T-helper 22 cell (primary cell): Measurements from ENCODE around the gene PPP2R2B.
"Not testable (repeated sequence)": the region's sequence is repeated elsewhere in the genome, so short reads cannot be mapped to it uniquely, and the experiment has no call there.

Experiments
- DNase-seq: peaks from one replicate; pipeline ENCODE4 v3.0.0-alpha.2; 2020; ENCODE audit warnings: low read depth

Gene PPP2R2B

DNA sequence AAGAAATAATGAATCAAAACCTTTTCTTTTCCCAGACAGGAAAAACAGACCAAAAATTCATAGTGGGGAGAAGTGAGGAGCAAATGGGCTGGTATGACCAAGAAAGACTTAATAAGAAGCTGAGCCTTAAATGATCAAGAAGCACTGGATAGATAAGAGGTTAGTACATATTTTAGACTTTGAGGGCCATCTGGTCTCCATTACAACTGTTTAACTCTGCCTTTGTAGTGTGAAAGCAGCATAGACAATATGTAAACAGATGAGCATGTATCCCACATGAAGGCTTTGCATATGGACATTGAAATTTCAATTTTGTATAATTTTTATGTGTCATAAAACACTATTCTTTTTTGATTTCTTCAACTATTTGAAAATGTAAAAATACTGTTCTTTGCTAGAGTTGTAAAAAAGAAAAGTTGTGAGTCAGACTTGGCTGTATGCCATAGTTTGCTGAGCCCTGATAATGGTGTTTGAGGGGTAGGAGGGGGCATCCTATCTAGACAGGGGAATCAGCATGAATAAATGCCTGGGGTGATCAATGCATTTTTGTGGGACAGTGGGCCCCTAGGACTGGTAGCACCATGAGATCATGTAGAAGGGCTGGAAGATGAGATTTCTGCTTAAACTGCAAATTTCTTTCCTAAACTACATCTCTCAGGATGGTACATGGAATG lies 270.8 kb downstream of the PPP2R2B start:
- no peak for DNase-seq

DNA sequence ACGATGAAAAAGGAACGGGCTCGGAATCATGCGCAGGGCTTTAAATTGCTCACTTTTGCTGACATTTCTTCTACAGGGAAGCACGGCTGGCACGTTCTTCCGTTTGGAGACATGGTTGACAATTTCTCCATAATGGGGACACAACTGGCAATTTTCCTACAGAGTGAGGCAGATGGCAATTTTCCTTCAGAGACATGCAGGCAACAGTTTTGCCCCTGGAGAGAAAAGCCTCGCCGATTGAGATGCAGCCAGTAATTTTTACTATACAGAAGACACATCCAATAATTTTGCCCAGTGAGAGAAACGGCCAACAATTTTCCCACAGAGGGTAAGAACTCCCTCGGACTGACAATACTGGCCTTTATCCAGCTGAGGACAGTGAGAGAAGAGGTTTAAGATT lies 271.7 kb downstream of the PPP2R2B start:
- no peak for DNase-seq

DNA sequence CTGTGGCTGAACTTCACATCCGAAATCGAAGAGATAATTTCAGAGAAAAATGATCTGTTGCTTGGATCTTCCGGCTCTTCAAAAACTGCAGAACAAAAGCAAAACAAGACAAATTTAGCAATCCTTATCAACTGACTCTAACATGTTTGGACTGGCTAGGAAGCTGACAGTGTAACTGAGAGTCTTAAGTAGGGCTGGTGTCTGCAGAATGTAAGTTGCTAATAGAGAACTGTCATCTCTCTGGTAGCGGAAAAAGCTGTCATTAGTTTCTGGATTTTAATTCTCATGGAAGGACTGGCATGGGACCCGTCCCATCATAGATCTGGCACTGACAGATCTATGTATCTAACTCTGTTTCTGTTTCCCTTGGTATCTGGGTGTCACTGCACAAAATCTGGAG lies 278.2 kb downstream of the PPP2R2B start:
- DNase-seq = no peak

DNA sequence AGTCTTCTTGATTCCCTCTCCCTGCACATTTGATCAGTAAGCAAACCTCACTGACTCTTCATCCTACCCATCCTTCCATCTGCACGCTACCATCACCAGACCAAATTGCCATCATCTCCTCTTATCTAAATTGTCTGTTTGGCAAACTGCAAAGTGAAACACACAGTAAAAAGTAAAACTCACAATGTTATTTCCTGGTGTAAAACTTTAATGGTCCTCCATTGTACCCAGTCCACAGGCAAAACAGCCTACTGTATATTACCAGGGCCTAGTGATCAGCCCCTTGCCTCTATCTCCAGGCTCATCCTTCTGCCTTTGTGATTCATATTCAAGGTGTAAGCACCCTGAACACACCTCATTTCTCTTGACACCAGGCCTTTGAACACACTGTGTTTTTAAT lies 279.3 kb downstream of the PPP2R2B start:
- no peak for DNase-seq

DNA sequence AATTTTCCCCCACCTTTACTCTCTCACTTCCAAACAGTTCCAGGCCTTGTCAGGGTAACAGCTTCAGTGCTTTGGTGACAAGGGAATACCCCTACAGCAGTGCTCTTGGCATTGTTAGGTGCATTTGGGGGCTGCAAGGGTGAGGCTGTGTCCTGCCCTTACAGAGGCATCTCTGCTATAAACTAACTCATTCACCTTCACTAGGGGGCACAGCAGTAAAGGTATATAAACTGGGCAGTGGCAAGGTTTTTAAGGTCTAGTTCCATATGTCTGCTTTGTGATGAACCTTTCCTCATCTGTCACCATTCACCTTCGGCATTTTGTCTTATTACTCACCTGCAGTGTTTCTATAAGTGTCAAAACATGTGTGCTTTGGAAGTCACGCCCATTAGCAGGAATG lies 283.5 kb downstream of the PPP2R2B start:
- no peak for DNase-seq

DNA sequence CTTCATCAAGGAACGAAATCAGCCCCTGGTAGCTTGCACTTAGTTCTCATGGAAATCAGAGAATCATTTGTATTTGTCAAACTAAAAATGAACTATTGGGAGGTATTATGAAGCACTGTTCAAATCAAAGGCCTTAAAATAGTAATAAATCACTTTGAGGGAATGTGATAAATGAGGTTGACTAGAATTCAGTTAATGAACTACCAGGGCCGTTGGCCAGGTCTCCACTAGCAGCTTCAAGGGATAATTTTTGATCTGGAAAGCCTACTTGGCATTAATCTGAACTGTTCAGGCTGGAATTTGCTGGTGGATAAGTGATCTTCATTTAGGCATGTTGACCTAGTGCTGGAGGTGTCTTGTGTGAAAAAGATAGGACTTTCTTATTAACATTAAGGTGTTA lies 286.2 kb downstream of the PPP2R2B start:
- no peak for DNase-seq

DNA sequence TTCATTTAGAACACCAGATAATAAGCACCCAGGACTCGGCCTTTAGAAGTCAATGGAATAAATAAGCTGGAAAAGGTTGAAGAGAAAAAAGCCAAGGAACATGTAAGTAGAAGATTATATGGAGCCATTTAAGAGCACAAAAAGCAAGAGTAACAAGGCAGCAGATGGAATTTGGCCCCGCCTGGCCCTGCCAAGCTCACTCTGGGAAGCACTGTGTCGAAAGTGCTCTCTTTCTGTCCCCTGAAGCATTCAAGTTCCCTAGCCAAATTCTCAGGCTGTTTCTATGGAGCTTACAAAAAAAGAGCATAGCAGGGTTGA lies 289.6 kb downstream of the PPP2R2B start:
- DNase-seq = no peak

DNA sequence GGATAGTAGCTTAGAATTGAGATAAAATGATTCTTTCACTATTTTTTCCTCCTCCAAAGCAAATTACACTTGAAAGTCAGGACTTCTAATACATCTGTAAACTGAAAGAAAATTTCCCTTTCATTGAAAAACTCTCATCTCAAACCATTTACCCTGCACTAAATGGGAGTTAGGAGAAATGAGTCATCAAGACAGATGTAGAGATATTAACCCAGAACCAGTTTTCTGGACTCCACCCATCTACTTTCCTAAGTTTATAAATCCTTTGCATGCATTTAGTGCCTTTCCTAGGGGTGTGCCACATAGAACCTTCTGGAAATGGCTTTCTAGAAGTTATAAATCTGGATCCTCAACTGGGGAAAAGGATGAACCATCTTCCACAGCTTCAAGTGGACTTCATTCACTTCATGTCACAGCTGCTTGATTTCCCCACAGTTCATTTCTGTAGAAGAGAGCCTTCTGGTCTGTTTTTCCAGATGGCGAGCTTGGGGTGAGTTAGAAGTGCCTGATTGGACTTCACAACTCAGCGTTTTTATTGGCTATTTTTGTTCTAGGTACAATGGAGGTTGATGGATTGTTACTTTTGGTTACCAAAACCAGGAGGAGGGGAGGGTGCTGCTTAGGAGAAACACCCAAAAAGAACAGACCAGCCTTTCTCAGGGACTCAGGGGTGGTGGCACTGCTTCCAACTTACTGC lies 290.1 kb downstream of the PPP2R2B start:
- DNase-seq = no peak

DNA sequence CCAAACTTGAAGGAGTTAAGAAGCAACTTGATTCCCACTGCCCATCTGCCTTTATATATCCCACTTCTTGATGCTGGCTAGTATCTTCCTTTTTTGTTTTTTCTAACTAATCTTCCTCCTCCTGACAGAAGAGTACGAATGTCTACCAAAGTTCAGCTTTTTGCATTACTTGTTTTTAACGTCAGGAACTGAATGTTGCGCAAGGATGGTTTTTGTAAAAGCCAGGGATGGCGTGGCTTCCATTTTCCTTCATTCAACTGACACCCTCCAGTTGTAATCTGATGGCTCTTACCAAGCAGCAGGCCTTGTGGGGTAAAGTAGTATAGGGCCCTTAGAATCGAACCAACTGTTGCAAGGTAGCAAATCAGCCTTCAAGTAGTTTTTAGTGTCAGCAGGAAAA lies 291.8 kb downstream of the PPP2R2B start:
- no peak for DNase-seq

DNA sequence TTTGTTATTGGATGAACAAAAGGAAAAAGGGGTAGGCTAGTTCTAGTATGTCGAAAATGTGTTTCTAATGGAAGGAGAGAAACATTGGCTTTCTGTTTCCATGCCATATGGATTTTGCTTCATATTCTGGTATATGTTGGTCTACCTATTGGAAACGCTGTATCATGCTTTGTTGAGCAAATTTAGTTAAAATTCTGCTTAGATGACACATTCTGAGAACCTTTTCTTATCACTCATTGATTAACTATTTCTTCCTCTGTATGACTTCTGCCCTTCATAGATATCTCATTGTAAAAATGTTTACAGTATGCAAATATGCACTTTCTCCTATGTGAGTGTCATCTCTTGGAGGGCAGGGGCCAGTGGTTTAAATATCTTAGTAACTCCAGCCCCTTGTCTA lies 293.8 kb downstream of the PPP2R2B start:
- DNase-seq = no peak

DNA sequence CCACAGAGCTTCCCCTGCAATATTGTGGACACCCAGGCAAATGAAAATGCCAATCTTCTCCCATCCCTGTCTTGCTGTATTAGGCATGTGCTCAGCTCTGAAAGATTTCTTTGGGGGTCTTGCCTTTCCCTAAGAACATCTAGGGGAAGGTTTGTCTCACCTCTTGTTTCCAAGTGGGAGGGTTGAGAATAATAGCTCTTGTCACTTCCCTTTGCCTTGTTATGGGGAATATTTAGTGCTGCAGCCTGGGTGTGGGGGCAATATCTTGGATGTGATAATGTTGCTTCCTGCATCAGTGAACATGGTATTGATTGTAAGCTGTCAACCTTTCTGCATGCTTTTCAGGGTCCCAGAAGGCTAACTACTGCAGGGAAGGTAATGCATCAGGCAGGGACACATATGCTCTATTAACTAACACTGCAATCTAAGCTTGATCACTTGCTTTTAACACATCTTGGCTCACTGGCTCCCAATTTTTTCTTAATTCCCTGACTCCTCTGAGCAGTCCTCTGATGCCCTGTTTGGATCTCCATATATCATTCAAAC lies 296.4 kb downstream of the PPP2R2B start:
- no peak for DNase-seq

DNA sequence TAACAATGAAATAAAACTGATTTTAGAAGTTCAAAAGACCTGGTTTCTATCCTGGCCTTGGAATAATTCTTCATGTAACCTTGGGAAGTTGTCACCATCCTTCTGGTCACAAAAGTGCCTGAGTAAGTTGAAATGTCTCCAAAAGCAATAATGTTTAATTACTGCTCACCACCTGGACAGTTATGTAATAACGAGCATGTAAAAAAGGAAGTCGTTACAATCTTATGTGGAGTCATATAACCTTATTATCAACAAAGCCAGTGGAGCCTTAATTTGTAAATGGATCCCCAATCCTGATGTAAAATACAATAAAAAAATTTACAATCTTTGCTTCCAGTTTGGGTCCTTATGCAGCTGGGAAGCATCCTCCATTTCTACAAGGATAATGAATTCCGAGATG lies 298.3 kb downstream of the PPP2R2B start:
- DNase-seq = no peak

DNA sequence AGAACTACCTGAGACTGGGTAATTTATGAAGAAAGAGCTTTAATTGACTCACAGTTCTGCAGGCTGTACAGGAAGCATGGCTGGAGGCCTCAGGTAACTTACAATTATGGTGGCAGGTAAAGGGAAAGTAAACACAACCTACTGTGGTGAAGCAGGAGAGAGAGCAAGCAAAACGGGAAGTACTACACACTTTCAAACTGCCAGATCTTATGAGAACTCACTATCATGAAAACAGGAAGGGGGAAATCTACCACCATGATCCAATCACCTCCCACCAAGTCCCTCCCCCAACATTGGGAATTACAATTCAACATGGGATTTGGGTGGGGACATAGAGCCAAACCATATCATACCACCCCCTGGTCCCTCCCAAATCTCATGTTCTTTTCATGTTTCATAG lies 303.8 kb downstream of the PPP2R2B start:
- DNase-seq = no peak

DNA sequence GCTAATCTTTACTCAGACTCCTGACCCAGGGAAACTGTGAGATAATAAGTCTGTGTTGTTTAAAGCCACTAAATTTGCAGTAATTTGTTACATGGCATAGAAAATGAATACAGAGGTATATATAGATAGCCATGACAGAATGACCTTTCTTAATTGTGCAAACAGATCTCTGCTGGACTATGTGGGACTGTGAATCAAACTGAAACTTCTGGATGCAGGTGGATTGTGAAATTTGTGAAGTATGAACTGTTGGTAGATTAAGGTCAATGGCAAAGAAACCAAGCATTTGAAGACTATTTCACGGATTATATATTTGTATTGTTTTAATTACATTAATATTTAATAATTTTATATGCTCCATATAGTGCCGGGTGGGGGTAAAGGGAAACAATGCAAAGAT lies 310.4 kb downstream of the PPP2R2B start:
- DNase-seq = no peak

DNA sequence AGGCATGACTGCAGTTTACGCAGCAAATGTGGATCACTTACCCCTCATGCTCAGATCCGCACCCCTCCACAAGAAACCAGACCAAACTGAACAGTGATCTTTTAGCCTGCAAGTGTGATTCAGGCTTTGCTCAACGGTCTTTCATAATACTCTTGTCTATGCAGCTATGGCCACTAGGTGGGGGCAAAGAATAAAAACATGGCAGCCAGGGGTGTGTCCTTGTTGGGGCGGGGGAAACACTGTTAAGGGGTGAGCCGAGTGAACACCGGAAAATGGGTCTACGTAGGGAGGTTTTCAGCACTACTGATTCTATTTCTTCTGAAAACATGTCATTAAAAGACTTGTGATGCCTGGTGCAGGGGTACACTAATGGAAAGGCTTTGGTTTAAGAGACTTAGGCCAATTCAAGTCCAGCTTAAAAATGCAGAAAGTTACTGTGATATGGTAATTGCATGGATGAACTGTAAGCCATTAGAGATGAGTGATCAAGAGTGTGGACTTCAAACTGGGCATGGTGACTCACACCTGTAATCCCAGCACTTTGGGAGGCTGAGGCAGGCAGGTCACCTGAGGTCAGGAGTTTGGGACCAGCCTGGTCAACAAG lies 312.7 kb downstream of the PPP2R2B start:
- no peak for DNase-seq

DNA sequence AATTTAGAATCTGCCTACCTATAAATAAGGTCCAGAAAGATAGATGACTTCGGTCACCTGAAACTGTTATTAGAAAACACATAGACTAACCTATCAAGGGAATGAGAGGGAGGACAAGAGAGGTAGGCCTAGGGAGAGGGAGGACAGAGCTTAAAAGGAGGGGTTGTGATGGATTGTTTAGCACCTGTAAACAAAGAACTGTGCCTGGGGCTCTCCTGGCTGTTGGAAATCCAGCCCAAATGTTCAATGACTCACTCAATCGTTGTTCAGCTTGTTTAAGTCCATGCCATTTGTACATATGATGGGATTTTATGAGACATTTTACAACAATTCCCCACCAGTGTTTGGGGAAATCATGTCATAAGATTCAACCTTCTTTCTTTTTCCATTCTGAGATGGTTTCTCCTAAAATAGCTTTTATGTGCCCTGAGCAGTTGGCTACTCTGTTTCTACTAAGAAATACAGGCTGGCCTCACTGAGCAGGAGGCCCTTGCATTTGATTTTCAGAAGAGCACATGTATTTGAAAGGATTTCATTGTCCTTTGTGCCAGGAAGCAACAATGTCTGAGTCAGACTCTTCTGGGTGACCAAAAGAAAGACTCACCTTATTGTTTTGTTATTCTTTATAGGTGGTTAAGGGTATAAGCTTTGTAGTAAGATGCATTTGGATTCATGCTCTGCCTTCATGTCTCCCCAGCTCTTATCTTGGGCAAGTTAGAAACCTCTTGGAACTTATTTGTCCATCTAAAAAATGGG lies 314.4 kb downstream of the PPP2R2B start:
- DNase-seq = no peak

DNA sequence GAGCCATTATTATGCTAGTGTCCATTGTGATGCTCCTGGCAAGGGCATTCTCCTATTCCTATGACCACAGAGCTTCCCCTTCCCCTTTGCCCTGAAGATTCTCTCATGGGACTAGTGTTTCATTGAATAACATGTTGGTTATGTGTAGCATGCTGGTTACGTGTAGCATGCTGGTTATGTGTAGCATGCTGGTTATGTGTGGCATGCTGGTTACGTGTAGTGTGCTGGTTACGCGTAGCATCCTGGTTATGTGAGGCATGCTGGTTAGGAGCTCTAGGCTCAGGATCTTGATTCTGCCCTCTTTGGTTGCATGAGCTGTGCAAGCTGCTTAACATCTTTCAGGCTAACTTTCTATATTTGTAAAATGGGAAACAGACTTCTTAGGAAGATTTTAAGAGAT lies 316.1 kb downstream of the PPP2R2B start:
- DNase-seq = no peak

DNA sequence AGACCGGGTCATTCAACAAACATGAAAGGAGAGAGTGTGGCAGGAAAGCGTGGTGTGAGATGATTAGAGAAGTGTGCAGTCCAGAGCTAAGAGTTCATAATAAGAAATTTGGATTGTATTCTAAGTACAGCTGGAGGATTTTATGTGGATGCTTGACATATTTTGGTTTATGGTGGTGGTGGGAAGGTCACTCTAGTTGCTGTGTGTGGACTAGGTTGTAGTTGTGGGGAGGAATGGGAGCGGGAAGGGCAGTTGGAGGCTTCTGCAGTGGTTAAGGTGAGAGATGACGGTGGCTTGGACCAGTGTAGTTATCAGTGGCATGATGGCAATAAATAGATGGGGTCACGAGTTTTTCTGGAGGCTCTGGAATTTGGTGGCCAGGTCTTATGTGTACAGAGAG lies 316.8 kb downstream of the PPP2R2B start:
- no peak for DNase-seq

DNA sequence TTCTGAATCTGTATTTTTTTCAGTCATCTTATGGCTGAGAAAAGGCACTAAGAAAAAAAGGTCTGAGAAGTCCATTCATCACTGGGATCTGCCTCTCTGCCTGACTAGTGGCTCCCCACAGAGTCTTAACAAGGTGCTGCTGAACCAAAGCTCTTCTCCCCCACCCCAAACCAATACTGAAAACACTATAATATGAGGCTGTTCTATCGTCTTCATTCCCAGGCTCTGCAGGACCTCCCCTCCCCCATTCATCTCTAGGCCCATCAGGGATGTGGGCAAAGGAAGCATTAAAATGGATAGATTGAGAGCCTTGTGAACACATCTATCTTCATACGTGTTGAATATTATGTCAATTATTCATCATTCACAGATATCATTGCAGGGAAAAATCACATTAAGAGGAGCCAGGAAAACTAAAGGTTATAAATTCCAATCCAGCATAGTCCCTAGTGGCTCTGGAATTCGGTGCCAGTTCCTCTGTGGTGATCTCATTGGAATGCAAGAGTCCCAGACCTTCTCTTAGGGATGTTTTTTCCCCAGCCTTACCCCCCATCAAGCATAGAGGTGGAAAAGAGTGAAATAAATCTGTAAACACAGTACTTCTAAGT lies 318.2 kb downstream of the PPP2R2B start:
- DNase-seq = no peak

DNA sequence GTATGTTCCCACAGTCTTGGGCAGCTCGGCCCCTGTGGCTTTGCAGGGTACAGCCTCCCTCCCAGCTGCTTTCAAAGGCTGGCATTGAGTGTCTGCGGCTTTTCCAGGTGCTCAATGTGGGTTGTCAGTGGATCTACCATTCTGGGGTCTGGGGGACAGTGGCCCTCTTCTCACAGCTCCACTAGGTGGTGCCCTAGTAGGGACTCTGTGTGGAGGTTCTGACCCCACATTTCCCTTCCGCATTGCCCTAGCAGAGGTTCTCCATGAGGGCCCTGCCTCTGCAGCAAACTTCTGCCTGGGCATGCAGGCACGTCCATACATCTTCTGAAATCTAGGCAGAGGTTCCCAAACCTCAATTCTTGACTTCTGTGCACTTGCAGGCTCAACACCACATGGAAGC lies 321.7 kb downstream of the PPP2R2B start:
- not testable (repeated sequence) for DNase-seq

DNA sequence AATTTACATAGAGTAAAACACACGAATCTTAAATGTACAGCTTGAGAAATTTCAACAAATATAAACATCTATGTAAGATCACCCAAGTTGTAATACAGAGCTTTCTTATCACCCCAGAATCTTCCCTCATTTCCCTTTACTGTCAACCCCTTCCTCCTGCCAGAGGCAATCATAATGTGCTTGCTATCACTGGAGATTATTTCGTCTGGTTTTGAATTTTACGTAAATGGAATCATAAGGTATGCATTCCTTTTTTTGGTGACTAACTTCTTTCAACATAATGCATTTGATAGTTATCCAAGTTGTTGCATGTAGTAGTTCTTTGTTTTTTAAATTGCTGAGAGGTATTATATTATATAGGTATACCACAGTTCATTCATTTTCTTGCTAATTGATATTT lies 325.1 kb downstream of the PPP2R2B start:
- DNase-seq = no peak

DNA sequence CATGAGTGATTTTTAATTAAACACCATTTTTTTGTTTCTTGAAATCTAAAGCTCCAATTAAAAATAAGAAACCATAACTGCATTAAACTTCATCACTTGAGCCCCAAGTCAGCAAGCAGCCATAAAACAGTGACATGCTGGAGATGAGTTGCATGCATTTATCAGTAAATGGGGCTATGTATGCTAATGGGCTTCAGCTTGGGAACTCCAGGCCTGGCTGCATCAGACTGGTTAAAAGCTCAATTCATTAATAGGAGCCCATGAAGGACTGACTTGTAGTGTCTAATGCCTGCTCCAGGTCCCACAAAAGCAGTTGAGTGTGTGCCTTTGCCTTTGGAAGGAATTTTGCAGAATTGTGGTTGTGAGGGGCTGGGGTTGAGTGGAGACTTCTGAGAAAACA lies 328.9 kb downstream of the PPP2R2B start:
- no peak for DNase-seq
